Measurements from ENCODE around the gene ARL5C. TPM values are rescaled to one million over a fixed set of nuclear protein-coding genes. Genes with fewer than 3 reads are reported as not detected.

ARL5C gene
- polyA plus RNA-seq, 1 donor (not counting 4 experiments of a cell fraction or from before 2014, with no cell fraction given), result not detected

DNA sequence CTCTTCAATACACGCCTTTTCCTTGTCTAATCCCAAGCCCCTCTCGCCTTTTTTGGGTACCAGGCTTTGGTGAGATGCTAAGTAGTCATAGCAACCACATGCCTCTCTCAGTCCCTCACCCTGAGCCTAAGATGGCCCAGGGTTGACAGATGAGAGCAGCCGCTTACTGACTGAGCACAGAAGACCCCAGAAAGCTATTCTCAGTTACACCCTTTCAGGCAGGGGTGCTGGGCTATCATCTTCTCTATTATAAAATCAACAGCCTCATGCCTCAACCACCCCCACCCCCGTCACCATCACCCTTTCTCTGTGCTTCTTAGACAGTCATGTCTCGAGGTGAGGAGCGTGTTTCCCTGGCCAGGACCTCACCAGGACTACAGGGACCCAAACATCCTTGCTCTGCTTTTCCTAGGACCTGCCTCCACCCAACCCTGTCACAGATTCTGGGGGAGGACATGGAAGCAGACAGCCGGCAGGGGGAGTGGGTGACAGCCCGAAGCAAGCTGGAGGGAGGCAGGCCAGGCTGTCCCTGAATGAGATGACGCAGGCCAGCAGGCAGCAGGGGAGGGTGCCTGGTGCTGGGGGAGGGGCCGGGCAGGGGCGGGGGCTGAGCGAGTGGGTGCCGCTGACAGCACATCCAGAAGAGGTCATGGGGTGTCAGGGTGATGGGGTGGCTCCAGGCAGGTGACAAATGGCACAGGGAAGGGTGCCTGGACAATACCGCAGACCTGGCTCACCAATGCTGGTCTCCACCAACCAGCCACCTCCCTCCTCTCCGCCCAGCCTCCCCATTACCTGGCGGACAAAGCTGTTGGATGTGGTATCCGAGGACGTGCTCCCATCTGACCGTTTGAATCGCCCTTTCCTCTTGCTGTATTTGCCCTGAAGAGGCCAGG, 28.4 kb upstream of the ARL5C start:
- no peak overlapping the region for H3K4me3 ChIP-seq (ENCODE audit: control insufficient read depth in 2 of 3, extremely low read depth in 1 of 3, insufficient read depth in 2 of 3, low read depth in 1 of 3, low read length in 3 of 3)
- no peak for FAIRE-seq
- no peaks in the 10 kb centered on the region for H3K9me3 ChIP-seq (ENCODE audit: control insufficient read depth, low read depth, low read length)
- dilution Hi-C loops (cut with MboI; ENCODE audit: extremely low pct_ligation_motif_present, low sequenced_read_pairs), result no loop called here
- H3K4me1 ChIP-seq (ENCODE audit: control insufficient read depth, extremely low read depth, insufficient read depth, low read length), result peaks cover 12% of the 10 kb centered on the region
- H4K20me1 ChIP-seq (ENCODE audit: control insufficient read depth, extremely low read depth, insufficient read depth, low read length), result no peaks in the 10 kb centered on the region
- H3K79me2 ChIP-seq (ENCODE audit: control insufficient read depth, insufficient read depth, low read length), result peaks cover 21% of the 10 kb centered on the region
- H3K27me3 ChIP-seq (ENCODE audit: control insufficient read depth, extremely low read depth, insufficient read depth, low read length), result no peaks in the 10 kb centered on the region
- H3K9me1 ChIP-seq (ENCODE audit: control insufficient read depth, extremely low read depth, insufficient read depth, low read length), result no peaks in the 10 kb centered on the region
- peaks cover 4 to 18% of the 10 kb centered on the region in 2 experiments for H3K36me3 ChIP-seq (ENCODE audit: control insufficient read depth in 2 of 2, extremely low read depth in 1 of 2, insufficient read depth in 2 of 2, low read length in 2 of 2)
- no peak for TF ChIP-seq CTCF (optimal IDR thresholded peaks at IDR 0.05 in 1 of 3, IDR thresholded peaks at IDR 0.05 in 1 of 3, conservative IDR thresholded peaks at IDR 0.05 in 1 of 3; ENCODE audit: extremely low read depth in 1 of 3, insufficient read depth in 2 of 3, low read length in 3 of 3)
- no peak for TF ChIP-seq EZH2 (IDR thresholded peaks at IDR 0.05; ENCODE audit: low read length)
- H3K27ac ChIP-seq (ENCODE audit: control insufficient read depth, insufficient read depth, low read length), result no peak overlapping the region
- H2AFZ ChIP-seq (ENCODE audit: control insufficient read depth, low read length), result no peak overlapping the region
- no peak overlapping the region for H3K4me2 ChIP-seq (ENCODE audit: control insufficient read depth, extremely low read depth, insufficient read depth, low read depth, low read length)
- H3K9ac ChIP-seq (ENCODE audit: control insufficient read depth, extremely low read depth, insufficient read depth, low read length), result no peak overlapping the region
- DNase-seq (ENCODE audit: low read depth, low spot score), result no peak

DNA sequence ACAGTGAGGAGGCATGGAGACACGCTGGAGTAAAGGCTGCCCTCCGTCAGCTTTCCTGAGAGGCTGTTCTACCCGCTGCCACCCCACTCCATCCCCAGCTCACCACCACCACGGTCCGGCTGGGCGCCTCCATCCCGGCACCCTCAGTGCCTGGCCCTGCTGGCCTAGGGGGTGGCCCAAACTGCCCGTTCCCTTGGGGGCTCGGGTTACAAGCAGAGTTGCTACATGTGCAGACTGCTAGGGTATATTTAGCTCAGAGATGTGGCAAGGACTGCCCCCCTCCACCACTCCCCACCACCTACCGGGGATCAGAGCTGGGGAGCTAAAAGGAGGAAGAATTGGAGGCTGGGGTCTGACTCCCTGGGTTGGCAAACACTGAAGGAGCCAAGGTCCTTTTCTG, 27.4 kb upstream of the ARL5C start:
- no peak overlapping the region for H3K9ac ChIP-seq (ENCODE audit: control insufficient read depth, extremely low read depth, insufficient read depth, low read length)
- TF ChIP-seq CTCF (optimal IDR thresholded peaks at IDR 0.05 in 1 of 3, IDR thresholded peaks at IDR 0.05 in 1 of 3, conservative IDR thresholded peaks at IDR 0.05 in 1 of 3; ENCODE audit: extremely low read depth in 1 of 3, insufficient read depth in 2 of 3, low read length in 3 of 3), result no peak
- no peak for TF ChIP-seq EZH2 (IDR thresholded peaks at IDR 0.05; ENCODE audit: low read length)
- DNase-seq (ENCODE audit: low read depth, low spot score) (no peak), FAIRE-seq (no peak)
- H3K4me1 ChIP-seq (ENCODE audit: control insufficient read depth, extremely low read depth, insufficient read depth, low read length), result peaks cover 10% of the 10 kb centered on the region
- H3K27me3 ChIP-seq (ENCODE audit: control insufficient read depth, extremely low read depth, insufficient read depth, low read length), result no peaks in the 10 kb centered on the region
- no peak overlapping the region for H3K27ac ChIP-seq (ENCODE audit: control insufficient read depth, insufficient read depth, low read length)
- peaks cover 4 to 18% of the 10 kb centered on the region in 2 experiments for H3K36me3 ChIP-seq (ENCODE audit: control insufficient read depth in 2 of 2, extremely low read depth in 1 of 2, insufficient read depth in 2 of 2, low read length in 2 of 2)
- H3K4me2 ChIP-seq (ENCODE audit: control insufficient read depth, extremely low read depth, insufficient read depth, low read depth, low read length), result no peak overlapping the region
- H2AFZ ChIP-seq (ENCODE audit: control insufficient read depth, low read length), result no peak overlapping the region
- no peaks in the 10 kb centered on the region for H3K9me3 ChIP-seq (ENCODE audit: control insufficient read depth, low read depth, low read length)
- H3K9me1 ChIP-seq (ENCODE audit: control insufficient read depth, extremely low read depth, insufficient read depth, low read length), result no peaks in the 10 kb centered on the region
- no peaks in the 10 kb centered on the region for H4K20me1 ChIP-seq (ENCODE audit: control insufficient read depth, extremely low read depth, insufficient read depth, low read length)
- dilution Hi-C loops (cut with MboI; ENCODE audit: extremely low pct_ligation_motif_present, low sequenced_read_pairs), result no loop called here
- peaks cover 21% of the 10 kb centered on the region for H3K79me2 ChIP-seq (ENCODE audit: control insufficient read depth, insufficient read depth, low read length)
- no peak overlapping the region for H3K4me3 ChIP-seq (ENCODE audit: control insufficient read depth in 2 of 3, extremely low read depth in 1 of 3, insufficient read depth in 2 of 3, low read depth in 1 of 3, low read length in 3 of 3)
